GM20000 (cell line): ENCODE data around the gene GABRP.

ENCODE experiments used
- DNase-seq: peaks from one replicate; pipeline ENCODE4 v3.0.0; 2012; ENCODE audit warnings: low spot score
- CTCF ChIP-seq: IDR thresholded peaks from 2 replicates; pipeline ENCODE4 v1.5.1; 2012; ENCODE audit warnings: mild to moderate bottlenecking, control low read depth; ENCODE audit errors: extremely low read depth, missing control alignments

GABRP gene

DNA sequence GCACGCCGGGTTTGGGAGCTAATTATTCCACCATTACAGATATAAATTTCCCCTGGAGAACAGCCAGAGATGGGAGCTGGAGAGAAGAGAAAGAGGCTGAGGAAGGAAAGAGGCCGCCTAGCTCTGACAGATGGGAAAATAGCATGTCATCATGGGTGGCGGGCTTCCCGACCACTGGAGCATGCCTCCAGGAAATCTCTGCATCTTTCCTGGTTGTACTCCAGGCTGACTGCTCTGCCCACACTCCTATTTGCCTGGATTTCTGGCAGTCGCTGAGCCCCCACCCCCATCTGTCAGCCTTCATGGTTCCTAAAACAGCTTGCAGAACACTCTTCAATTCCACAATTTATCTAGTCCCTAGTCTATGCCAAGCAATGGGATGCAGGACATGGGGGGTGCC, 14.3 kb upstream of the GABRP start:
- no peak for TF ChIP-seq CTCF
- DNase-seq = no peak

- TF ChIP-seq CTCF = no peak
- DNase-seq = no peak
These were observed 13.6 kb upstream of the GABRP start for GRCh38 chr5:170769898-170770416.

DNA sequence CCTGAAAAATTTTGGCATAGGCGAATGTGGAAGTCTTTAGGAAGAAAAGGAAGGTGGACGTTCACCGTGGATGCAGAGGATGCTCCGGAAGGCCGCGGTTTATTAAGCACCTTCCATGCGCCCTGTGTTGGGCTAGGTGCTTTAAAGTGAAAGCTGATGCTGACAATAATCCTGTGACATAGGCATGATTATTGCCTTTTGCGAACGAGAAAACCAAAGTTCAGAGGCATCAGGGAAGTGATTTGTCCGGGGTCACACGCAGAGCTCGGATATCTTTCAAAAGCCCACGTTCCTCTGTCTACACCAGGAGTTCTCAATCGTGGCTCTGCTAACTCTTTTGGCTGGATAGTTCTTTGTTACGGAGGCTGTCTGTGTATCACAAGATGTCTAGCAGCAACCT, 12.0 kb upstream of the GABRP start:
- DNase-seq = no peak
- no peak for TF ChIP-seq CTCF

DNA sequence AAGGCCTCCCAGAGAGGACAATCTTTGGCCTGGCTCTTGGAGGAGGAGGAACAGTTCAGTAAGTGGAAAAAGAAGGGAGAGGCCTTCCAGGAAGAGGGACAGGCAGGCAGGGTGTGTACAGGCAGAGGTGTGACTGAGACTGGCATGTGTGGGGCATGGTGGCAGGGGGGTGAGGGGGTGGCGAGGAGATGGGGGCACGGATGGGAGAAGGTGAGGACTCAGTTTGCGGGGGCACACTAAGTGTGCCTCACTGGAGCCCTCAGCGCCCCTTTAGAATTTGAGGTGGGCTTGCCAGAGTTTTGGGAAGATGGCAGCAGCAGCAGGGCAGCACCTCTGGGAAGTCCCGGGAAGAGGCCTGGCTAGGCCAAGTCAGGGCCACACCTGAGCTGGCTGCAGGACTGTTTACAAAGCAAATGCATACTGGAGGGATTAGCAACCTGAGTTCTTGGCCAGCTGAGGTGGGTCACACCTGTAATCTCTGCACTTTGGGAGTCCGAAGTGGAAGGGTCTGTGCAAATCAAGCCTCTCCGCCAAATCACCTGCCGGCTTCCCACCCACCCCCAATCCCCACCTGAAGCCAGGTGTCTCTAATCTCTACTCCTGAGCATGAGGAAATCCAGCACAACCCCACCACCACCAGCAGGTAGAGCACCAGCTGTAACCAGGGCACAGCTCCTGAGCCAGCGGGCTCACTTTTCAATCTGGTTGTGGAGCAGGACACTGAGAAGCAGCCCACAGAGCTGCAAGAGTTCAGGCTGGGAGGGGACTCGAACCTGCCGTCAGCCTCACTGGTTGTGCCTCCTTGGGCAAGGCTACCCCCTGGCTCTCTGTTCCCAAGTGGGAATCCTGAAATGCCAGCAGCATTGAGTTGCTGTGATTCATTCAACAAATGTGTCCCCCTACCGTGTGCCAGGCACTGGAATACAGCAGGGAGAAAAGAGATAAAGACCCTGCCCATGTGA, 10.2 kb upstream of the GABRP start:
- TF ChIP-seq CTCF = no peak
- no peak for DNase-seq

DNA sequence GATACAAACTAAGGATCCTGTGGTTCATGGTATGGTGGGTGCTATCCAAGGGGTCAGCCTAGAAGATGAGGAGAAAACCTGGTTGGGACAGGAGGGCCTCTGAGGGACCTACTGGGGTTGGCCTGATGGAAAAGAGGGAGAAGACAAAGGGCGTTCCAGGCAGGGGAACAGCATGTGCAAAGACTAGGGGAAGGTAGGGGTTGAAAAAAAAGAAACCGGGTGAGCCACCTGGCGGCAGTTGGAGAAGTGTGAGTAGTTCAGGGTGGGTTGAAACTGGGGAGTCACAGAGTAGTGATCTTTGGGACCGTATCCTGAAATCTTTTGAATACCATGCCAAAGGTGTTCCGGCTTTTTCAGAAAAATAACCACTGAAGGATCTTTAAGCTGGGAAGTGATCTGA, 8.7 kb upstream of the GABRP start:
- no peak for TF ChIP-seq CTCF
- no peak for DNase-seq

DNA sequence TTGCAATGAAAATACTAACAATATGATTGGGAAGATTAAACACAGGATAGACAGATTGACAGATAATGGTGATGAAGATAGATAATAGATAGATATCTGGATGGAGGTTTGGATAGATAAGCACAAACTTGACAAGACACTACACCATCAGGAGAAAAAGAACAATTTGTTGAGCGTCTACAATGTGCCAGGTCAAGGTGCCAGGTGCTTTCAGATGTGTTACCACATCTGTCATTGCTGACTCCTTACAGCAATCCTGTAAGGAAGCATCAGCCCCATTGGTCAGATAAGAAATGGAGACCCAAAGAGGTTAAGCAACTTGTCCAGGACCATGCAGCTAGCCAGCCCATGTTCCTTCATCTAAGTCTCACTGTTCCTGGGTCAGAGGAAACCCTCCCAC, 1.6 kb upstream of the GABRP start:
- no peak for TF ChIP-seq CTCF
- no peak for DNase-seq

GRCh38 chr5:170782438-170782837, 1.1 kb upstream of the GABRP start:
- no peak for TF ChIP-seq CTCF
- DNase-seq = no peak
